Measurements from ENCODE around the gene TLE4.
A peak's percentile ranks its signal among the peaks of the same experiment; 100 is the strongest.

The TLE4 gene

DNA sequence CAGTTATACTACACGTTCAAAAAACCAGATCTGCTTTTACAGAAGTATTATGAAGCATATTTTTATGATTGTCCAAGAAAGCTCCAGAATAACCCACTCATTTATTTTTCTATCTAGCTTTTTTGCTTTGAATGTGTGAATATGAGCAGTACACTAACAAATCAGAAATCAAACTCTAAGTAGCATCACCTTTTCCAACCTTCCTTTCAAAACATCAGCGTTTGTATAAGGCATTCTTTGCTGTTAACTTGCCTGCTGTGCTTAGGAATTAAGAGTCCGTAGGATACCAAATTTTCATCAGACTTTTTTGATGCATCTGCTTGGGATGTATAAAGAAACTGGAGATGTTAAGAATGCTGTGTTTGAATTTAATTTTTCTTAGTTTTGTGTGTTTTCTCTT, 3.8 kb downstream of the TLE4 start:
- TF ChIP-seq, protein P1, sequence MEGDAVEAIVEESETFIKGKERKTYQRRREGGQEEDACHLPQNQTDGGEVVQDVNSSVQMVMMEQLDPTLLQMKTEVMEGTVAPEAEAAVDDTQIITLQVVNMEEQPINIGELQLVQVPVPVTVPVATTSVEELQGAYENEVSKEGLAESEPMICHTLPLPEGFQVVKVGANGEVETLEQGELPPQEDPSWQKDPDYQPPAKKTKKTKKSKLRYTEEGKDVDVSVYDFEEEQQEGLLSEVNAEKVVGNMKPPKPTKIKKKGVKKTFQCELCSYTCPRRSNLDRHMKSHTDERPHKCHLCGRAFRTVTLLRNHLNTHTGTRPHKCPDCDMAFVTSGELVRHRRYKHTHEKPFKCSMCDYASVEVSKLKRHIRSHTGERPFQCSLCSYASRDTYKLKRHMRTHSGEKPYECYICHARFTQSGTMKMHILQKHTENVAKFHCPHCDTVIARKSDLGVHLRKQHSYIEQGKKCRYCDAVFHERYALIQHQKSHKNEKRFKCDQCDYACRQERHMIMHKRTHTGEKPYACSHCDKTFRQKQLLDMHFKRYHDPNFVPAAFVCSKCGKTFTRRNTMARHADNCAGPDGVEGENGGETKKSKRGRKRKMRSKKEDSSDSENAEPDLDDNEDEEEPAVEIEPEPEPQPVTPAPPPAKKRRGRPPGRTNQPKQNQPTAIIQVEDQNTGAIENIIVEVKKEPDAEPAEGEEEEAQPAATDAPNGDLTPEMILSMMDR (IDR thresholded peaks at IDR 0.05; ENCODE audit: control insufficient read depth, insufficient read depth, low read depth, low read length, missing control alignments), result no peak
- peak overlapping the region; percentile 50 for H3K4me3 ChIP-seq (ENCODE audit: control insufficient read depth, low read depth, low read length)
- no peak for DNase-seq (ENCODE audit: low read depth)

DNA sequence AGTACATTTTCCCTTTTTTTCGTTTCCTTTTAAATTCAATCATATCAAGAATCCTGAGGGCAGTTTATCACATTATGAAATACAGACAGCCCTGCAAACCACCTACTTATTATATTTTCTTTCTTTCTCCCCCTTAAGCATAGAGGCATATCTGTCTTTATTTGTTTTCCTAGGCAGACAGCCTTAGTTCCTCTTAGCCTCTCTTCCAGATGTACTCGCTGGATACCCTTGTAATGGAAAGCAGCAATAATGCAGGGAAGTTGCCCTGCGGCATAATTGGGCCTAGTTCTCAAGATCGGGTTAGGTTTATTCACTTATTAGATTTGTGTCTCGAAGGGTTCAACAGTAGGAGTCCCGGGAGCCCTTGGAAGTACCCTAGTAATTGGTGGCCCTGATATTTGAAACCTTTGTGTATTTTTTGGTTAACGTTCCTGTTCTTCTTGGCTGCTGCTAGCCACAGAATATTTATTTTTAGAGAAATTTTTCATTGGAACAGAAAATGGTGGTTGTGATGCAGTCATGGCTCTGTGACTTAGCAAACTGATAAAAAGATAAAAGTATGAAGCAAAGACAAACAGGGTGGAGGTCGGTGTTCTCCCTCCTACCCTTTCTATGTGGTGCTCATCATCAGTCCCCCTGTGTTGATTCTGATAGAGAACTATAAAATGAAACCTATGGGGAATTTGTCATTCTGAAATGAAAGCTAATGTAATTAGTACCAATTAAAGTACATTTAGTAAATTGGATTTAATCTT, 6.4 kb downstream of the TLE4 start:
- TF ChIP-seq, protein P1 (IDR thresholded peaks at IDR 0.05; ENCODE audit: control insufficient read depth, insufficient read depth, low read depth, low read length, missing control alignments), result no peak
- peak overlapping the region; percentile 19 for H3K4me3 ChIP-seq (ENCODE audit: control insufficient read depth, low read depth, low read length)
- no peak for DNase-seq (ENCODE audit: low read depth)

DNA sequence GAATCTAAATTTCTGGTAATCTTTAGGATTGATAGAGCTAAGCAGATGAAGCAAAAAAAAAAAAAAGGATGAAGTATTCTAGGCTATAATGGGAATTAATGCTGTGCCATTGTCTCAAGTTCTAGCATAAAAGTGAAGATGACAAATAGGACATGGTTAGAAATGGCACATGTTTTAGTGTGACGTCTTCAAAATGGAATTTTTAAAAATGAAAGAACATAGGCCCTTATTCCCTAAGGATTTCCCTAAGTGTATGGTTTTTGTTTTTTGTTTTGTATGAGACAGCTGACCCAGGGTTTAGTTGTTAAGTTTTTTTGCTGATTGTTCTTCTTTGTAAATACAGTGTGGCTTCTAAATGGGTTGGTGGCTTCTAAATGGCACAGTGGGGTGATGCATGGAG, 7.1 kb downstream of the TLE4 start:
- TF ChIP-seq, protein P1 (IDR thresholded peaks at IDR 0.05; ENCODE audit: control insufficient read depth, insufficient read depth, low read depth, low read length, missing control alignments), result no peak
- no peak overlapping the region for H3K4me3 ChIP-seq (ENCODE audit: control insufficient read depth, low read depth, low read length)
- no peak for DNase-seq (ENCODE audit: low read depth)

DNA sequence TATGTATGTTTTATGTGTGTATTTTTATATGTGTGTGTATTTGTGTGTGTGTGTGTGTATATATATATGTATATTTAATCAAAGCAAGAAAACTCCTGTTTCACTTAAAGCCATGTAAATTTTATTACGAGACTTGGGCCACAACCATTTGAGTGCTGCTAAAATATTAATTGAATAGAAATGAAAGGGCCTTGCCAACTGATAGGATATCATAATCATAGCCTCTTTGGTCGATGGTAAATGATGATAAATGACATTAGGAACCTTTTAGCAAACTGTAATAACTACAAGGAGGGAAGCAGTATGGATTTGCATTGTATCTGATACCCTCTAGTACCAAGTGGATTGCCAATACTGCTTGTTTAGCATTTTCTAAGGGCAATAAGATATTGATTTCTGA, 7.9 kb downstream of the TLE4 start:
- no peak overlapping the region for H3K4me3 ChIP-seq (ENCODE audit: control insufficient read depth, low read depth, low read length)
- TF ChIP-seq, protein P1 (IDR thresholded peaks at IDR 0.05; ENCODE audit: control insufficient read depth, insufficient read depth, low read depth, low read length, missing control alignments), result no peak
- no peak for DNase-seq (ENCODE audit: low read depth)

DNA sequence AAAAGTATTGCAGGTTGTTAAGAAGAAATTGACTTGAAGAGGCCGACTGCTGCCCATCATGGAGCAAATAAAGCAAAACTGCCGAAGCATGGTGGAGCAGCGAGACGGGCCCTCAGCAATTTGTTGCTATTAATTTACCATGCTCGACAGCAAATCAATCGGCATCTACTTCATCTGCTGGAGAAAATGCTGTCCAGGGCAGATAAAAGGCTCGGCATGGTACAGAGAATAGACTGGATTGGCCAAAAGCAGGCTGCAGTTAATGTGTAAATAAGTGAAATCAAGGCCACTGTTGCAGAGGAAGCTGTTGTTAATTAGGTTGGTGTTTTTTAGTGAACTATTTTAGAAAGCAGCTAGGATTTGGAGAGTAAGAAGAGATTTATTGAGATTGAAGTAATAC, 8.3 kb downstream of the TLE4 start:
- H3K4me3 ChIP-seq (ENCODE audit: control insufficient read depth, low read depth, low read length), result no peak overlapping the region
- TF ChIP-seq, protein P1 (IDR thresholded peaks at IDR 0.05; ENCODE audit: control insufficient read depth, insufficient read depth, low read depth, low read length, missing control alignments), result no peak
- no peak for DNase-seq (ENCODE audit: low read depth)

DNA sequence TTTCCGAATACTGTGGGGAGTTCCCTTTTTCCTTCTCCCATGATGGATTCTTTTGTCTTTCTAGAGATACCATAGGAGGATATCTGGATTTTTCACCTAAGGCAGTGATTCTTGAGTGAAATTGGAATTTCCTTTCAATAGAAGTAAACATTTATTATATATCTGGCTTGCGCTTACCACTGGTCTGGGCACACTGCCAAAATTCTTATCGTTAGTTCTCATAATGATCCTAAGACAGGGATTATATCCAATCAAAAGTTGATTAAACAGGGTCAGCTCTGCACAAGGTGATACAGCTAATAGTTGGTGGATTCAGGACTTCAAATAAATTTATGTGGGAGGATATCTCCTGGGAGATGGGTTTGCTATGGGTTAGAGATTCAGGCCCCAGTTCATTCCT, 9.6 kb downstream of the TLE4 start:
- DNase-seq (ENCODE audit: low read depth), result no peak
- TF ChIP-seq, protein P1 (IDR thresholded peaks at IDR 0.05; ENCODE audit: control insufficient read depth, insufficient read depth, low read depth, low read length, missing control alignments), result no peak
- no peak overlapping the region for H3K4me3 ChIP-seq (ENCODE audit: control insufficient read depth, low read depth, low read length)

All from AG09309 (cell line).